UCSD-AML1 (cell line): ENCODE data around the gene OTUD6A.
"Not testable (repeated sequence)": the region's sequence is repeated elsewhere in the genome, so short reads cannot be mapped to it uniquely, and the experiment has no call there.

Experiments
- DNase-seq: peaks from one replicate; lab custom pipeline; 2025; ENCODE audit not compliant: unreplicated experiment; lab: John Stamatoyannopoulos, UW

The OTUD6A gene

DNA sequence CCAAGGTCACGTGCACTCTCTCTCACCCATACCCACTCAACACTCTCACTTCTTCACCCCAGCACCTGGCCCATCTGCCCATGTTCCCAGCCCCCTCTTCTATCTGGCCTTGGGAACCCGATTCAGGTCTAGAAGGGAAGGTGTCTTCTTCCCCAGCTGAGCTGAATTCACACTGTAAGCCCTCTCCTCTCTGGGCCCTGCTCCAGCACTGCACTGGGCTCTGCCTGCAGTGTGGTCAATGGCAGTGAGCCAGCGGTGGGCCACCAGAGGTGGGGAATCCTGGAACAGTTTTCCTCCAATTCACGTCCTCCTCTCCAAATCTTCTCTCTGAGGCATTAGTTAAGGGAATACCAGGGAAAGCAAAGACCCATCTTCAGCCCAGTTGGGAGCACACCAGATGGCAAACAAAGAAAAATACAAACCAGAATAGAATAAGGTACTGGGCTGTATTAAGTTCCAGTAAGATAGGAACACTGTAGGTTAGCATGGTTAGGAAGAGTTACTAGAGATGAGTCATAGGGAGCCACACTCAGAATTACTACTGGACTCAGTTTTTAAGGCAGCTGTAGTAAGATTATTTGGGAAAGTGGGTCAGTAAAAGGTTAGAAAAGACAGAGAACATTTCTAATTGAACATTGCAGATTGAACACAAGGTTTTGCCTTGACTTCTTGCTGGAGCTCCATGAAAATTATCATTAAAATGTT lies 17.6 kb upstream of the OTUD6A start:
- no peak for DNase-seq

DNA sequence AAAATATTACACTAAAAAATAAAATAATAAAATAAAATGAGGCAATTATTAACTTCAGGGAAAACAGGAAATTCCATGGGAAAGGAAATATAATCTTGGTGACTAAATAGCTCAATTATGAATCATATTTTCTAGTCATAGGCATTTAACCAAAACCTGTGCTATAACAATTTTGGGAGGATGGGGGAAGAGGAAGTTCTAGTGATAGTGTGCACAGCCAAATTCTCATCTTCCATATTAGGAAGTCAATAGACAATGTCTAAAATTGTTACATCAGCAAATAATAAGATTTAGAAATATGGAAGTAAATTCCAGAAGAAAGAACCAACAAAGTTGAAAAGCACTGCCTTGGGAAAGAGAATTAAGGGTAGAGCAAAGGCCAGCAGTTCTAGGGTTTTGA lies 15.3 kb upstream of the OTUD6A start:
- DNase-seq, result no peak

DNA sequence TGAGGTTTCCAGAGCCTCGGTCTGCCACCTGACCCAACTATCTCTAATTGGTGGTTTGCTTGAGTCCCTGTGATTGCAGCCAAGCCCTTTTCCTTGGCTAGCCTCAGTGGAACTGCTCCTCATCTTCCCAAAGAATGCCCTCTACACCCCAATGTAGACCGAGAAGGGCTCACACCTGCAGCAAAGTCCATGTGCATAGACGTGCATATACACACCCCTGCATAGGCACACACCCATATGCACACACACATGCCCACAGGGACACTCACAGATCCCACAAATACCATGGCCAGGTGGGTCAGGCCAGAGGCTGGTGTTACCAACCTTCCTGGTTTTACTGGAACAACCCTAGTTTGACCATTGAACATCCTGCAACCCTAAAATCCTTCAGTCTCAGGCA lies 12.9 kb upstream of the OTUD6A start:
- DNase-seq, result no peak

DNA sequence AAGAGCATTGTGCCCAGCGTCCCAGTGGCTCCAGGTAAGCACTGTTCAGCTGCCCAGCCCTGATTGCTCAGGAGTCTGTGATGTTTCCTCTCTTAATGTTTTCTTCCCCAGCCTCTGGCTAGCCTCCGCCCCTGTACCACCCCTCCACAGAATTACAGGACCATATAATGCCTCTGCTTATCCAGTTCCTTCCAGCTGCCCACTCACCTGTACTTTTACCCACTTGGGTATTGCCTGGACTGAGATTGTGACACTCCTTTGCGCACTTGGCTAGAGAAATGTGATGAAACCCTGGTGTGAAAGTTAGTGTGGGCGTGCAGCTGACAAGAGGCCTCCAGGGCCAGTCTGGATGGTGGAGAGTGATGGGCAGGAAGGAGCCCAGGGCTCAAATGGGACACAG lies 12.3 kb upstream of the OTUD6A start, which contains the start of gene AWAT2:
AWAT2 (minus strand) TSS at position 14 of the 400 bp plus-strand sequence; CDS start at position 8, 6 bp downstream.
- no peak for DNase-seq

DNA sequence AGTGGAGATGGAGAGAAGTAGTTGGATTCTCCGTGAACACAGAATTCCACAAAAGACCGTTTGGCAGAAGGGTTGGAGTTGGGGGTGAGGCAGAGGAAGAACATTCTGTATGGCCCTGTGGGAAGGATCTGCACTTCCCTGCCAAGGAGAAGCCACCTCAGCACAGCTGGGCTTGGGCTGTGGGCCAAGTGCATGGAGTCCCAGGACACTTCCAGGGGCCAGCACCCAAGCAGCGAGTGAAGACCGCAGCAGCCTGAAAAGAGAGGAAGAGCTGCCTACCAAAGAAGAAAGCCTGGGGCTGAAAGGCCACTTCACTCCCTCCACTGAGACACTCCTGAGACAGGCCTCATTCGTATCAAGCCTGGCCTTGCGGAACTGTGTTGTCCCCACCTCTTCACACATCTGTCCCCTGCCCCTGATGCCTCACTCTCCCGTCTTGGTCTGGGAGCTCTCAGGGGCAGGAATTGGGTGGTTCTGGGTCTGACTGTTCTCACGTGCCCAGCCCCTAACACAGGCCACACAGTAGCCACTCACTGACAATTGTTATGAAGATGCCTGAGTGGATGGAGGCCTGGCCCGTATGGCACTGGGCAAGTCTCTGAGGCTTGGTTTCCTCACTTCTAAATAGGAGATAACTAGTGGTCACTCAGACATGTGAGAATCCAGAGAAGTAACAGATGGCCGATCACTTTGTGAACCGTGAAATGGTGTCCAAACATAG lies 9.2 kb upstream of the OTUD6A start:
- DNase-seq, result no peak

DNA sequence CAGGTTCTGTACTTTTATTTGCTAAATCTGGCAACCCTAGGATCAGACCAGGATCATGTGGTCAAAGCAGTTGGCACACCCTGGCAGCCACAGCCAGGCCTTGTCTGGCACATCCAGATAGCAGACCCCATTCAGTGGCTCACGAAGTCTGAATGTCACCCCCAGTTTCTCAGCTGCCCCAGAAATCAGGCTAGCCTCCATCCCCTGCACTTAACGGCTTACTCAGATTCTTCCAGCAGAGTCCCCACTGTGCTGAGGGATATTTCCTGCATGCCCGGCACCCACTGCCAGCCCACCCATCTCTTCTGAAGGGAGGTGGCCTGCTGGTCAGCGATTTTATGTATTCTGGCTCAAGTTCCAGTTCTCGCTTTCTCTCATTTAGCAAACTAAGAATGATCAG lies 7.9 kb upstream of the OTUD6A start:
- DNase-seq, result no peak

DNA sequence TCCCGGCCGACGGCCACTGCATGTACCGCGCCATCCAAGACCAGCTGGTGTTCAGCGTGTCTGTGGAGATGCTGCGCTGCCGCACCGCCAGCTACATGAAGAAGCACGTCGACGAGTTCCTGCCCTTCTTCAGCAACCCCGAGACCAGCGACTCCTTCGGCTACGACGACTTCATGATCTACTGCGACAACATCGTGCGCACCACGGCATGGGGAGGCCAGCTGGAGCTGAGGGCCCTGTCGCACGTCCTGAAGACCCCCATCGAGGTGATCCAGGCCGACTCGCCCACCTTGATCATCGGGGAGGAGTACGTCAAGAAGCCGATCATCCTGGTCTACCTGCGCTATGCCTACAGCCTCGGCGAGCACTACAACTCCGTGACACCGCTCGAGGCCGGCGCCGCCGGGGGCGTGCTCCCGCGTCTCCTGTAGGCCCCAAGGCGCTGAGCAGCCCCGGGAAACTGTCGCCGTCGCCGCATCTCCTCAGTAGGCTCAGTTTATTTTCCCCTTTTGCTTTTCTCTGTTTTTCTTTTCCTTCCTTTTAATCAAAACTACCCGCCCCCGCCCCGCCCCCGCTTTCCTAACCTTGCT lies 799 bp downstream of the OTUD6A start:
- no peak for DNase-seq

DNA sequence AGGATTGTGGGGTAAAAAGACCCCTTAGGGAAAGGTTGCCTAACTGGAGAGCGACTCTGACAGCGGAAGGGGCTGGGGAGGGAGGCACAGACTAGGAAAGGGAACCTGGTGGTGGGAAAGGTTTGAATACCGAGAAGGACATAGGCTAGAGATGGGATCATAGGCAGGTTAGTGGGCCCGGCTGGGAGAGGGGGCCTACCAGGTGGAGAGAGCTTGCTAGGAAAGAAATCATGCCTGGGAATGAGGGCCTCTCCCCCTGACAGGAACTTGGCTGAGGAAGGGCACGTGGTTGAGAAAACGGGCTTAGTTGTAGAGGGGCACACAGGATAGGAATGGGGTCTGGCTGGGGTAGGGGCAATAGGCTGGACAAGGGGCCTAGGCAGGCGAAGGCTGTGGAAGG lies 4.4 kb downstream of the OTUD6A start:
- DNase-seq, result no peak

DNA sequence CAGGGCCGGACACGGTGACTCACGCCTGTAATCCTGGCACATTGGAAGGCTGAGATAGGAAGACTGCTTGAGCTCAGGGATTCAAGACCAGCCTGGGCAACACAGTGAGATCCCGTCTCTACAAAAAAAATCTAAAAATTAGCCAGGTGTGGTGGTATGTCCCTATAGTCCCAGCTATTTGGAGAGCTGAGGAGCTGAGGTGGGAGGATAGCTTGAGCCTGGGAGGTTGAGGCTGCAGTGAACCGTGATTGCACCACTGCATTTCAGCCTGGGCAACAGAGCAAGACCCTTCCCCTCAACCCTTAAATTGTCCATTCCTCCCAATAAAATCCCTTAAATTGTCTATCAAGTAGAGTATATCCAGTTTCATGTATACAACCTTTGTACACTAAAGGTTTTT lies 17.0 kb downstream of the OTUD6A start:
- DNase-seq, result no peak

DNA sequence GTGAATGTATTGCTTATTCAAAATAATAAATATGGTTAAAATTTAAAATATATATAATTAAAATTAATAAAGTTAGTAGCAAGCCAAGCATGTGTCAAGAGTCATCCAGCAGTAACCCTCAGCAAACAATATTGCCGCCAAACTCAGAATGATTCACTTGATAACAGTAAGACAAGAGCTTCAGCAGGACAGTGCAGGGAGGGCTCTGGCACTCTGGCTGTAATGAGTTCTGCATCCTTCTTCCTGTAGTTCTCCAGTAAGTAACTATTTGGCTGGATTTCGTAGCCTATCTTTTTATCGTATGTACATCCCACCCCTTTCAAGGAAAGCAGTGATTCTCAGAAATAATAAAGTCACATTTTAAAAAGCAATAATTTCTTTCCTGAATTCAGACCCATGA lies 17.6 kb downstream of the OTUD6A start:
- no peak for DNase-seq

DNA sequence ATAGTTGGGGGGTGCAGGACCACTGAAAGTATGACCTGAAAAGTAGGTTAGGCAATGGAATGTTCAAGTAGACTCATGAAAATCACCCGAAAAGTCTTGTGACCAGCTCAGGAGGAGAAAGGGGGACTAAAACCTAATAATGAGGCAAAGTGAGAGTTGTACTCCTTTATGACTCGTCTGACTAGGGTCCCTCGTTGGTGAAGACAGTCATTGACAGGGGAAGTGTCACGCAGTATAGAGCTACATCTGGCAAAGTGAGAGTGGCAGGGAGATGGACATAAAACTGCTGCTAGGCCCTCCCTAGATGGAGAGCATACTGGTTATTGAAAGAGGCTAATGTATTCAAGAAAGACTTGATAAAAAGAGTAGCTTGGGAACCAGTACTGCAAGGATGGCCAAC lies 20.5 kb downstream of the OTUD6A start:
- DNase-seq, result no peak

DNA sequence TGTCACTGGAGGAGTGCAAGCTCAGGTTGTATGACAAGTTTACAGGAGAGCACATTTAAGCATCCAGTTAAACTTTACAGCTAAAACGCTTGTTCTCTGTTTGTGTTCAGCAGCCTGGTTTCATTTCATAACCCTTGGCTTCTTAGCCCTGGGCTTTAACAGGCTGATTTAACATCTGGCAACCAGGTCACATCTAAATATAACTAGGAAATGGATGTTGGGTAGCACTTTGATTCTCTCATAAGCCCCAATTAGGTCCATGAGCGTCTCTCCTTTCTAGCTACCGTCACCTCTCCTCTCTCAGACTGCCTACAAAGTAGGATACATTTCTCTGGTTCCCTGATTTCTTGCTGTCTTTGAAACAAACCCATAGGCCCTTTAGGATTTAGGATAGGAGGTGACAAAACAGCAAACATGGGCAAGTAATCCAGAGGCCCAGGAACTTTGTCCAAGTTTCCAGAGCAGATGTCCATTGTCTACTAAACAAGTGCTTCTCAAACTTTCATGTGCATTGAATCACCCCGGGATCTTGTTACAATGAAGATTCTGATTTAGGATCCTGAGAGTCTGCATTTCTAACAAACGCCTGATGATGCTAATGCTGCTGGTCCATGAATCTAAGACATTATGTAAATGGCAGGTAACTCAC lies 22.5 kb downstream of the OTUD6A start:
- no peak for DNase-seq

DNA sequence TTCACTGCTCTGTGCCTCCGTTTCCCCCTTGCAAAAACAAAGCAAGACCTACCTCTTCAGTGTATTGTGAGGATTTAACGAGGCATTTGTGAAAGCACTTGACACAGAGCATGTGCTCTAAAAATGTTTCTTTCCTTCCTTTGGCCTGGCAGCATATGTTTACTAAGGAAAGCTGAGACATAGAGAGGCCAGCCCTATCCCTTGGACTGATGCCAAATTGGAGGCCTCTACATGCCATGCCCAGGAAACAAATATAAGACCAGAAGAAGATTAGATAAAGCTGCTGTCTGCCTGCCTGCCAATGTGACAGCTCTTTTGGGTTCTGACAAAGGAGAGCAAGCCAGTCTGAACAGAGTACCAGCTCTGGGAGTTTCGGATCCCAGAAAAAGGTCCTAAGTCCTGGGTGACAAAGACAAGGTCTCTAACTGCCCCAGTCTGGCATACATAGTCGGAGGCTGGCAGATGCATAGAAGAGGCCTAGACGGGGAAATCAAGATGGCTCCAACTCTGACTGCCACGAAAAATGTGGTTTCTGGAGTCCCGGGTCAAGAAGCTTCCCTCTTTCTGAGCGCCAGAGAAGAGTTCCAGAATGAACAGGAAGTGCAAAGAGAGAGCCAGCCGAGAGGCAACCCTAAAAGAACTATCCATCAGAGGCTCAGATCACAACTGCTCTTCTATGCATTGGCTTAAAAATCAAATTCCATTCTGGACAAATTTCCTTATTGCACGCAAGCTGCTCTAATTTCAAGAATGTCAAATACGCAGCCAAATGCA lies 25.8 kb downstream of the OTUD6A start:
- no peak for DNase-seq

DNA sequence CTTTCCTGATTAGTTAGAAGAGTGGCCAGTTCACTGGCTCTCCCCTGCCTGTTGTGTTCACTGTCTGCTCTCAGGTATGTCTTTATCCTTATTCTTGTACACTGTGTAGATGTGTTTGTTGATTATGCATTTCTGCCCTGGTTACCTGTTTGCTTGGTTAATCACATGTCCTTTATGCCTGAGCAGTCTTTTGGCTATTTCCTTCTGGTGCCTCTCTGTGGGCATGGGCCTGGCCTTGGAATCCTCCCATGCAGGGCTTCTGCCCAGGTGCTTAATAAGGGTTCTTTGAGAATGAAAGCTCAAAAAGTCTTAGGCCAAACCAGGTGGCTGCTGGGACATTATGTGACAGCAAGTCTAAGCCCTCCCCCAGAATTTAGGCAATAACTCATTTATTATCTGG lies 26.5 kb downstream of the OTUD6A start:
- no peak for DNase-seq

DNA sequence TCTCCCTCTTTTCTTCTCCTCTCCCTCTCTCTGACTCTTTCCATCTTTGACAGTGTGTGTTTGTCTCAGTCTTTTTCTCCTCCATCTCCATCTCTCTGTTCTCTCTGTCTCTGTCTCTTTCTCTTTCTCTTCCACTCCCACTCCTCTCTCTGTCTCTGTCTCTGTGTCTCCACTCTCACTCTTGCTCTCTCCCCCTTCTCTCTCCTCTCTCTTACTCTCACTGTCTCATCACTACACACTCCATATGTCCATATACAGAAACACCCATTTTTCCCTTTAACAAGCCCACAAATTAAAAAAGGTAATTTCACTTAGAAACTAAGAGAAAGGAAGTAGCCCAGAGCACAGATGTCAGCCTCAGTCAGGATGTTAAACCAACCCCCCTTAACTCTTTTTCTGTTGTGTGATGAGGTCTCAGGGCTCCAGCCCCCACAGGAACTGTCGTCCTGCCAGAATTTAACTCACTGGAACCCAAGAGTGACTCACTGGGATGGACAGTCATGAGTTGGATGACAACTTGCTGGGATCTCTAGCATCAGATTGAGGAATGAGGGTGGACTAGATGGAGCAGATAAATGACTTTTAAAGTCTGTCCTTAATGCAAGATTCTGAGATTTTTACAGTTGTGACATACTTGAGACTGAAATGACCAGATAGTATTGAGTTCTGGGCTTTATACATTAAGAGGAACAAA lies 27.5 kb downstream of the OTUD6A start:
- no peak for DNase-seq

DNA sequence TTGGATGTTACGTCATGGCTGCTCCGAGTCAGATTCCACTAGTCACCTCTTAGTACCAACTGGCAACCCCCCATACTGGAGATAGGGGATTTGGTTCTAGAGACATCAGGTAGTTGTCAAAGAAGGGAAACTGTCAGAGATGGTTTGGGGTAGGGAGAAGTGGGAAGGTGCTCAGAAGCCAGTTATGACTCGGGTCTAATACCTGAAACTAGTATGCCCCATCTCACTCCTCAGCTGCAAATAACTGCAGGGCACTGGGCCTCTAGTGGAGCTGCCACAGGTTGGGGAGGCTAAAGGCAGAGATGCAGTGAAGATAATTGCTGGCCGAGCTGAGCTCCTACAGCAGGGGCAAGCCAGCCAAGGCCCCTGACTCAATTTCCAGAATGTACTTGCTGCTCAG lies 30.0 kb downstream of the OTUD6A start:
- DNase-seq, result no peak

DNA sequence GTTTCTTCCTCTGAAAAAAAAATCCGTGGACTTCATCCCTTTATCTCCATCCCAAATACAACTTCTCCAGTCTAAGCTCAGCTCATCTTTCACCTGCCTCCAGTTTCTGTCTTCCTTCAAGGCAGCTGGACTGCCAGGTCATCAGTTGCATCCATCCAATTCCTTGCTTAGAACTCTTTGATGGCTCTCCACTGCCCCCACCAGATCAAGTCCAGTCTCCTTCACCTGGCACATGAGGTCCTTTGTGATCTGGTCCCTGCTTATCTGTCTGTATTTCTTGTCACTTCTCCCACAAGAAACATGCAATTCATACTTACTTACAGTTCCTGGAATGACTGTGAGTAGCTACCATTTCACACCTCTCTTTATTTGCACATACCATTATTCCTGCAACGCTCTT lies 33.8 kb downstream of the OTUD6A start:
- no peak for DNase-seq

DNA sequence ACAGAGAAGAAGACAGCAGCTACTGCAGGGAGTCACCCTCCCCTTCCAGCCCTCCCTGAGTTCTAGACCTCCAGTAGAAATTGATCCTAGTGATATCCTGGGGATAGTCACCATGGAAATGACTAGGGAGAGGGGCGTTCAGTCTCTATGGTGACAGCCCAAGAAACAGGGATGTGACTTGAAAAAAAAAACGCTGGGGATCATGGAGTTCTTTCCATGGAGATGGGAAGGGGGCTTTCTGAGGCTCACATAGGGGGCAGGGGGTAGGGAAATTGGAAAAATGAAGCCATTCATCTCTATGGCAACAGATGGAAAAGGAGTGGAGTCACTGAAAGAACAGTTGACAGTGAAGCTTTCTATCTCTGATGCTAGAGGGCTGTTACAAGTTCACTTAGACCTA lies 43.0 kb downstream of the OTUD6A start:
- no peak for DNase-seq

DNA sequence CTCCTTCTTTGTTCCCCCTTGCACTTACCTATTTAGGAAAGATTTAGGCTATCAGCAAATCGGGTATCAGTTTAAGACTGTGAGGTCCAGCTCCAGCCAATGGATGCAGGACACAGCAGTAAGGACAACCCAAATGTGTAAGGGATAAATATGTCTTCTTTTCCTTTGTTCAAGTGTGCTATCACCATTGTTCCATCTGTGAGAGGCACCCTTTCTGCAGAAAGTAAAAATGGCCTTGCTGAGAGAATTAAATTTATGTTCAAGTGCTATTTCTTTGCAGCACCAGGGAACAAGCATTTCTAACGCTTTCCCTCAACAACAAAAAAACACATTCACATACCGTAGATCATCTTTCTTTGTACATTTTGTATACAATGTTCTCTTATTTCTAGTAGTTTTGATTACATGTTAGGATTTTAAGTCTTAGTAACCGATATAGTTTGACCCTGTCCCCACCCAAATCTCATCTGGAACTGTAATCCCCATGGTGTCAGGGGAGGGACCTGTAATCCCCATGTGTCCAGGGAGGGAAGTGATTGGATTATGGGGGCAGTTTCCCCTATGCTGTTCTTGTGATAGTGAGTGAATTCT lies 49.3 kb downstream of the OTUD6A start:
- DNase-seq, result not testable (repeated sequence)
